Mesenchymal stem cell (in vitro differentiated cells and primary cell): Measurements from ENCODE around the gene NEK10.

Experiments
- DNase-seq: peaks from one replicate; pipeline ENCODE4 v3.0.0-alpha.2; 2013
- H2AFZ ChIP-seq: one replicate; pipeline ENCODE4 v1.6.1; 2013; ENCODE audit warnings: low read depth, mild to moderate bottlenecking, control low read depth, inconsistent platforms, low read length, moderate library complexity
- H2AK5ac ChIP-seq: 2 replicates; pipeline ENCODE4 v1.6.1; 2013; ENCODE audit warnings: low read length, moderate library complexity, mild to moderate bottlenecking, inconsistent platforms; ENCODE audit not compliant: severe bottlenecking
- H2BK120ac ChIP-seq: one replicate; pipeline ENCODE4 v1.6.1; 2013; ENCODE audit warnings: low read depth, mild to moderate bottlenecking, inconsistent platforms, low read length, moderate library complexity
- H2BK12ac ChIP-seq, 2 experiments: one replicate each; pipeline ENCODE4 v1.6.1; 2013; ENCODE audit warnings: inconsistent platforms in 2 of 2, low read length in 2 of 2, mild to moderate bottlenecking in 2 of 2, moderate library complexity in 2 of 2, control low read depth in 1 of 2
- H2BK15ac ChIP-seq: one replicate; pipeline ENCODE4 v1.6.1; 2013; ENCODE audit warnings: mild to moderate bottlenecking, low read depth, inconsistent platforms; ENCODE audit not compliant: poor library complexity, severe bottlenecking
- H2BK5ac ChIP-seq: 2 replicates; pipeline ENCODE4 v1.6.1; 2013; ENCODE audit warnings: low read depth, mild to moderate bottlenecking, low read length, control low read depth, inconsistent platforms; ENCODE audit not compliant: poor library complexity, severe bottlenecking
- H3K14ac ChIP-seq, 2 experiments: one replicate each; pipeline ENCODE4 v1.6.1; 2013; ENCODE audit warnings: inconsistent platforms in 2 of 2, low read length in 2 of 2, control low read depth in 1 of 2, mild to moderate bottlenecking in 1 of 2, moderate library complexity in 1 of 2
- H3K18ac ChIP-seq, 2 experiments: one replicate each; pipeline ENCODE4 v1.6.1; 2013; ENCODE audit warnings: inconsistent platforms in 2 of 2, low read length in 2 of 2, control low read depth in 1 of 2, low read depth in 1 of 2, mild to moderate bottlenecking in 1 of 2
- H3K23ac ChIP-seq, 2 experiments: one replicate each; pipeline ENCODE4 v1.6.1; 2013; ENCODE audit warnings: inconsistent platforms in 2 of 2, low read length in 2 of 2, mild to moderate bottlenecking in 2 of 2, moderate library complexity in 2 of 2, control low read depth in 1 of 2
- H3K27ac ChIP-seq: 2 replicates; pipeline ENCODE4 v1.5.1; 2013; ENCODE audit warnings: mild to moderate bottlenecking, moderate library complexity, low read length, control low read depth, inconsistent platforms; ENCODE audit not compliant: poor library complexity, severe bottlenecking
- H3K27me3 ChIP-seq, 2 experiments: 2 replicates each; pipeline versions ENCODE4 v1.6.1 to v1.7.0; 2013; ENCODE audit warnings: low read length in 2 of 2, mild to moderate bottlenecking in 2 of 2, moderate library complexity in 2 of 2, control low read depth in 1 of 2, inconsistent platforms in 1 of 2; ENCODE audit not compliant: control insufficient read depth in 1 of 2, insufficient read depth in 1 of 2
- H3K36me3 ChIP-seq, 2 experiments: 2 replicates each; pipeline versions ENCODE4 v1.6.1 to v1.7.0; 2013; ENCODE audit warnings: low read length in 2 of 2, control low read depth in 1 of 2, inconsistent platforms in 1 of 2, low read depth in 1 of 2, mild to moderate bottlenecking in 1 of 2; ENCODE audit not compliant: insufficient read depth in 2 of 2, control insufficient read depth in 1 of 2
- H3K4ac ChIP-seq, 2 experiments: one replicate each; pipeline ENCODE4 v1.6.1; 2013; ENCODE audit warnings: inconsistent platforms in 2 of 2, low read length in 2 of 2, mild to moderate bottlenecking in 2 of 2, moderate library complexity in 2 of 2, control low read depth in 1 of 2, low read depth in 1 of 2
- H3K4me1 ChIP-seq: 2 replicates; pipeline ENCODE4 v1.6.1; 2013; ENCODE audit warnings: low read depth, low read length, control low read depth; ENCODE audit not compliant: control insufficient read depth, insufficient read depth
- H3K4me2 ChIP-seq: 2 replicates; pipeline ENCODE4 v1.6.1; 2013; ENCODE audit warnings: low read length, mild to moderate bottlenecking, inconsistent platforms; ENCODE audit not compliant: poor library complexity, severe bottlenecking
- H3K4me3 ChIP-seq, 2 experiments: 2 replicates each; pipeline versions ENCODE4 v1.5.1 to v1.7.0; 2013; ENCODE audit warnings: low read length in 2 of 2, mild to moderate bottlenecking in 2 of 2, control low read depth in 1 of 2, low read depth in 1 of 2; ENCODE audit not compliant: insufficient read depth in 1 of 2
- H3K79me1 ChIP-seq: replicated peaks from 2 replicates; pipeline ENCODE4 v1.6.1; 2013; ENCODE audit warnings: mild to moderate bottlenecking, control low read depth, low read length, inconsistent platforms; ENCODE audit not compliant: poor library complexity, severe bottlenecking
- H3K9ac ChIP-seq: 2 replicates; pipeline ENCODE4 v1.7.0; 2013; ENCODE audit warnings: mild to moderate bottlenecking, low read length, moderate library complexity
- H3K9me3 ChIP-seq: 2 replicates; pipeline ENCODE4 v1.7.0; 2013; ENCODE audit warnings: mild to moderate bottlenecking, low read length; ENCODE audit not compliant: control insufficient read depth
- H4K8ac ChIP-seq: one replicate; pipeline ENCODE4 v1.6.1; 2013; ENCODE audit warnings: inconsistent platforms, mild to moderate bottlenecking, low read length, moderate library complexity
- H4K91ac ChIP-seq: one replicate; pipeline ENCODE4 v1.6.1; 2013; ENCODE audit warnings: mild to moderate bottlenecking, low read length, inconsistent platforms
- WGBS: methylation state at CpG from one replicate; pipeline ENCODE4 v1.1.7; 2013; ENCODE audit warnings: mixed read lengths; 5-methylcytosine and 5-hydroxymethylcytosine counted together

Gene NEK10

DNA sequence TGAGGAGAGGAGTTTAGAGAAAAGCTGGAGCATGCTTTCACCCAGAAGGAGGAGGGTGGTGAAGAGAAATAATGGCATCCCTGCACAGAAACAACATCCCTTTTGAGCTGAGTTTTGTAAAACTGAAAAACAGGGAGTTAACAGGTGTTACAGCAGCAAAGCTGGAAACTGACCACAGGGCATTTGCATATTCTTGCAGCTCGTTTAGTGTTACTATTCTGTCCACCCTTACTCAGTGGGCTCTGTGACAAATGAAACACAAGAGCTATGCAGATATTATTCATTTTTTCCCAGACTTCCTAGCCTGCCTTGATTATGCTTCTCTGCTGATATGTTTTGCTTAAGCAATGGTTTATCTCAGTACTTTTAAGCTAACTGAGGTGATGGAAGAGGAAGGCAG is 272.0 kb downstream of the NEK10 start:
- no peak overlapping the region for H3K4me2 ChIP-seq

DNA sequence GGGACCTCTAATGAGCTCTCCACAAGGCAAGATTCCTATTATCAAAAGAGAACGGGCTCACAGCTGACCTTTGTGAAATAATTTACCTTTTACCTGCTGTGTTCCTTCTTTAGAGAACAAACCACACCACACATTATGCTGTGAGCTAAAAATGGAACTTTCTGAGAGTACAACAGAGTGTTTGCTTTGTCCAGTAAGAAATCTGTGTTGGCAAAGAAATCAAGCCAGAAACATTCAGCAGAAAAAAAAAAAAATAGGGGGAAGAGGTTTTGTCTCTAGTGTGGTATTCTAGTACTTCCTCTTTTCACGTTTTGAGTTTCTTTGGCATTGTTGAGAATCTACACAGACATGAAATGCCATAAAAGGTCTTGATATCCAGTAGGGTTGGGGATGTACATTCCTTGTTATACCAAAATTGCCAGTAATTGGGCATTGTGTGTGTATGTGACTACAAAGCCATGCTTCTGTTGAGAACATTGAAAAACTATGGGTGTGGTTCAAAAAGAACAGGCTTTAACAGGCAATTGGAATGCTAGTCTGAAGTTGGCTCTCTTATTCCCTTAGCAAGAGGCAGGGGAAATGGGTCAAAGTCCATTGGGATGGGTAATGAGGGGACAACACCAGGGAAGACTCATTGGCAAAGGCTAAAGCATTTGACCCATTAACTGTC is 273.5 kb downstream of the NEK10 start:
- Histone ChIP-seq H3K9ac (no peak overlapping the region), H3K18ac (no peak overlapping the region), H3K4ac (no peak overlapping the region), H2AFZ (no peak overlapping the region), H3K27me3 (no peaks in the 10 kb centered on the region), H3K23ac (no peak overlapping the region), H3K9me3 (no peaks in the 10 kb centered on the region), H2BK5ac (no peak overlapping the region), H3K4me3 (no peak overlapping the region), H3K14ac (no peak overlapping the region), H3K27ac (no peak overlapping the region), H3K4me1 (no peaks in the 10 kb centered on the region), H2BK15ac (no peak overlapping the region), H4K8ac (no peak overlapping the region), H3K79me1 (no peaks in the 10 kb centered on the region), H3K36me3 (no peaks in the 10 kb centered on the region), H3K4me2 (no peak overlapping the region), H4K91ac (no peak overlapping the region), H2BK120ac (no peak overlapping the region), H2AK5ac (no peak overlapping the region), H2BK12ac (no peak overlapping the region)
- WGBS: 64% methylated on average over 1 of the region's 2 CpGs
- no peak for DNase-seq

More for the DNA sequence above, 272.0 kb downstream of the NEK10 start:
- H3K4me3 ChIP-seq: no peak overlapping the region
- H2BK120ac ChIP-seq: no peak overlapping the region
- H3K27ac ChIP-seq: no peak overlapping the region
- H2AFZ ChIP-seq: no peak overlapping the region
- H3K23ac ChIP-seq: no peak overlapping the region
- H3K18ac ChIP-seq: no peak overlapping the region
- no peaks in the 10 kb centered on the region for H3K79me1 ChIP-seq
- H2BK5ac ChIP-seq: no peak overlapping the region
- no peak overlapping the region for H3K9ac ChIP-seq
- H3K9me3 ChIP-seq: no peaks in the 10 kb centered on the region
- no peak overlapping the region for H3K14ac ChIP-seq
- no peaks in the 10 kb centered on the region for H3K27me3 ChIP-seq
- 67% methylated on average over 1 of the region's 1 CpG for WGBS
- no peak overlapping the region for H3K4ac ChIP-seq
- H4K8ac ChIP-seq: no peak overlapping the region
- no peaks in the 10 kb centered on the region for H3K4me1 ChIP-seq
- peaks cover 0 to 6% of the 10 kb centered on the region in 2 experiments for H3K36me3 ChIP-seq
- no peak overlapping the region for H2BK15ac ChIP-seq
- no peak overlapping the region for H4K91ac ChIP-seq
- no peak overlapping the region for H2AK5ac ChIP-seq
- DNase-seq: no peak
- H2BK12ac ChIP-seq: no peak overlapping the region

- H4K91ac ChIP-seq: no peak overlapping the region
- H3K27me3 ChIP-seq: no peaks in the 10 kb centered on the region
- no peak for DNase-seq
- H3K4me2 ChIP-seq: no peak overlapping the region
- H3K14ac ChIP-seq: no peak overlapping the region
- H2BK15ac ChIP-seq: no peak overlapping the region
- no peak overlapping the region for H4K8ac ChIP-seq
- no peak overlapping the region for H3K4ac ChIP-seq
- no peaks in the 10 kb centered on the region for H3K9me3 ChIP-seq
- H3K9ac ChIP-seq: no peak overlapping the region
- H3K36me3 ChIP-seq: no peaks in the 10 kb centered on the region
- H3K23ac ChIP-seq: no peak overlapping the region
- H3K79me1 ChIP-seq: no peaks in the 10 kb centered on the region
- H2BK12ac ChIP-seq: no peak overlapping the region
- no peaks in the 10 kb centered on the region for H3K4me1 ChIP-seq
- no peak overlapping the region for H2BK120ac ChIP-seq
- H3K18ac ChIP-seq: no peak overlapping the region
- H2AFZ ChIP-seq: no peak overlapping the region
- H2BK5ac ChIP-seq: no peak overlapping the region
- no peak overlapping the region for H2AK5ac ChIP-seq
- 31% methylated on average over 4 of the region's 4 CpGs for WGBS
- H3K4me3 ChIP-seq: no peak overlapping the region
- H3K27ac ChIP-seq: no peak overlapping the region
Measured at GRCh38 chr3:27094721-27095120, 274.5 kb downstream of the NEK10 start.

- no peak overlapping the region for H2BK120ac ChIP-seq
- H3K4me3 ChIP-seq: no peak overlapping the region
- no peak overlapping the region for H2AK5ac ChIP-seq
- no peaks in the 10 kb centered on the region for H3K9me3 ChIP-seq
- H4K8ac ChIP-seq: no peak overlapping the region
- no peaks in the 10 kb centered on the region for H3K27me3 ChIP-seq
- no peaks in the 10 kb centered on the region for H3K79me1 ChIP-seq
- DNase-seq: no peak
- H2BK15ac ChIP-seq: no peak overlapping the region
- no peaks in the 10 kb centered on the region for H3K4me1 ChIP-seq
- H3K27ac ChIP-seq: no peak overlapping the region
- H2AFZ ChIP-seq: no peak overlapping the region
- H3K36me3 ChIP-seq: no peaks in the 10 kb centered on the region
- no peak overlapping the region for H3K18ac ChIP-seq
- H4K91ac ChIP-seq: no peak overlapping the region
- H3K23ac ChIP-seq: no peak overlapping the region
- H2BK12ac ChIP-seq: no peak overlapping the region
- H3K14ac ChIP-seq: no peak overlapping the region
- H2BK5ac ChIP-seq: no peak overlapping the region
- no peak overlapping the region for H3K4ac ChIP-seq
- no CpG with 5 or more reads among the region's 2 CpGs for whole genome bisulfite sequencing
- H3K9ac ChIP-seq: no peak overlapping the region
- H3K4me2 ChIP-seq: no peak overlapping the region
Measured at GRCh38 chr3:27093771-27094170, 275.4 kb downstream of the NEK10 start.
